GM03348 (cell line): ENCODE measurements around the gene MESP2.
A peak's percentile ranks its signal among the peaks of the same experiment; 100 is the strongest.

Source experiments
- DNase-seq: peaks from one replicate; pipeline ENCODE4 v3.0.0; 2012; ENCODE audit warnings: low spot score

Gene MESP2, protein sequence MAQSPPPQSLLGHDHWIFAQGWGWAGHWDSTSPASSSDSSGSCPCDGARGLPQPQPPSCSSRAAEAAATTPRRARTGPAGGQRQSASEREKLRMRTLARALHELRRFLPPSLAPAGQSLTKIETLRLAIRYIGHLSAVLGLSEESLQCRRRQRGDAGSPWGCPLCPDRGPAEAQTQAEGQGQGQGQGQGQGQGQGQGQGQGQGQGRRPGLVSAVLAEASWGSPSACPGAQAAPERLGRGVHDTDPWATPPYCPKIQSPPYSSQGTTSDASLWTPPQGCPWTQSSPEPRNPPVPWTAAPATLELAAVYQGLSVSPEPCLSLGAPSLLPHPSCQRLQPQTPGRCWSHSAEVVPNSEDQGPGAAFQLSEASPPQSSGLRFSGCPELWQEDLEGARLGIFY

DNA sequence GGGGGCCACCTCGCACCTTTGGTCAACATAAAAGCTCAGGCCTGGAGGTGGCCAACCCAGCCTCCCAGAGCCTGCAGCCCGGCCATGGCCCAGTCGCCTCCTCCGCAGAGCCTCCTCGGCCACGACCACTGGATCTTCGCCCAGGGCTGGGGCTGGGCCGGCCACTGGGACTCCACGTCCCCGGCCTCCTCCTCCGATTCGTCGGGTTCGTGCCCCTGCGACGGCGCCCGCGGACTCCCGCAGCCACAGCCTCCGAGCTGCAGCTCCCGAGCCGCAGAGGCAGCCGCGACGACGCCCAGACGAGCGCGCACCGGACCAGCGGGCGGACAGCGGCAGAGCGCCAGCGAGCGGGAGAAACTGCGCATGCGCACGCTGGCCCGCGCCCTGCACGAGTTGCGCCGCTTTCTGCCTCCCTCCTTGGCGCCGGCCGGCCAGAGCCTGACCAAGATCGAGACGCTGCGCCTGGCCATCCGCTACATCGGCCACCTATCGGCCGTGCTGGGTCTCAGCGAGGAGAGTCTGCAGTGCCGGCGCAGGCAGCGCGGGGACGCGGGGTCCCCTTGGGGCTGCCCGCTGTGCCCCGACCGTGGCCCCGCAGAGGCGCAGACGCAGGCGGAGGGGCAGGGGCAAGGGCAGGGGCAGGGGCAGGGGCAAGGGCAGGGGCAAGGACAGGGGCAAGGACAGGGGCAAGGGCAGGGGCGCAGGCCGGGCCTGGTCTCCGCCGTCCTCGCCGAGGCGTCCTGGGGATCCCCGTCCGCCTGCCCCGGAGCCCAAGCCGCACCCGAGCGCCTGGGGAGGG is at the start of gene MESP2:
MESP2 (plus strand) TSS at position 59 of the 799 bp plus-strand sequence; CDS start at position 85, 26 bp downstream.
- peak; percentile 94 for DNase-seq

DNA sequence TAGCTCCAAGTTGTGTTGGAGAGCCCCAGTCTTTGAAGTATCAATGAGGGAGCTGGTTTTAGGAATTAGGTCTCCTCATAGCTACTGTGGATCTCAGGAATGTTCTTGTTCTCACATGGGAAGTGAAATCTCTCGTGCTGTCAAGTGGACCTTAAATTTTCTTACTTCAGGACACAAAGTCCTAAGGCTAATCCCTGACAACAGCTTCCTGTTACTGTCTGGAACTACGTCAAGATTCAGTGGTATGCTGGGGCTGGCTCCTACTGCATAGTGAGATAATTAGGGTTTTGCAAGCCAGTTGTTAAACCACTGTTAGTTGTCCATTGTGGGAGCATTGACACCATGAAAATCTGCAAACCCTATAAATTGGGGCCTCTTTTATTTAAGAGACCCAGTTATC is 47.9 kb upstream of the MESP2 start:
- no peak for DNase-seq

DNA sequence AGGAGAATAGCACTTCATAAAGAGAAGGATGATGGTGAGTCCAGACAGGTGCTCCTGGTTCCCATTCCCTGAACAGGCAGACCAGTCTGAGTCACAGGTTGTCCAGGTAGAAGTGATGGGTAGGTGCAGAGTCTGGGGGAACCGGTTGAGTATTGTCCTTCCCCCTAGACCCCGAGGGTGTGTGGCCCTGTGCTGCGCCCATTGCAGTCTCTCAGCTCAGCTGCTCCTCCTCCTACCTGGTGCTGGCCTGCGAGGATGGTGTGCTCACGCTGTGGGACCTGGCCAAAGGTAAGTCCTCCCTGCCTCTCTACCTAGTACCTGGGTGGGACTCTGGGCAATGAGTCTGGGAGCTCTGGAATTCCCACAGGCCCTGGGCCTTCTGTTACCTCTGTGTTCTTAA is 44.9 kb upstream of the MESP2 start:
- DNase-seq = no peak

DNA sequence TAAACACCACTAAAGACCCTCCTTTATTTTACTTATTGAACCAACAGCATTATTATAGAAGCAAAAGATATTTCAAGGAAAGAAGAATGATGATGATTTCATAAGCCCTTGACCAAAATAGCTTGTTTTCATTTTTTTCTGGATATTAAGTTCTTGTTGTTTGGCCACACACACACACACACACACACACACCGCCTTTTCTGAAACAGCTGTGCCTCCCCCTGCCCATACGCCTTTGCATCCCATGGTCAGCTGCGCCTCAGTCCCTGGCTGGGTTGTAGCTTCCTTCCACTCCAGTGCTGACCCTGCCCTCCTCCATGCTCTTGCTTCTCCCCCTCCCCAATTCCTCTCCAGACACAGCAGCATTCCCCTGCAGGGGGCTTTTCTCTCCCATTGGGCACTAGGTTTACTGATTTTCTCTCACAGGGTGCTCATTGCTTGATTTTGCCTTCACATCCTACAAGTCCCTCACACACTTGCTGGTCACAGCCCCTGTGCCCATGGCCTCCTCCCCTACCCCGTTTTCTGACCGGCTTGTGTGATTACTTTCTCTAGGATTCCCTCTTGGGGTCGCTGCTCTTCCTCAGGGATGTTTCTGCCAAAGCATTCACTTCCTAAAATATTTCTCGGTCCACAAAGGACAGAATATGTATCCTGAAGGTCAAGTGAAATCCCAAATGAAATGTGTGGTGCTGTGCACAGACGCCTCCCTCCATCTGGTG is 43.5 kb upstream of the MESP2 start:
- DNase-seq = no peak

DNA sequence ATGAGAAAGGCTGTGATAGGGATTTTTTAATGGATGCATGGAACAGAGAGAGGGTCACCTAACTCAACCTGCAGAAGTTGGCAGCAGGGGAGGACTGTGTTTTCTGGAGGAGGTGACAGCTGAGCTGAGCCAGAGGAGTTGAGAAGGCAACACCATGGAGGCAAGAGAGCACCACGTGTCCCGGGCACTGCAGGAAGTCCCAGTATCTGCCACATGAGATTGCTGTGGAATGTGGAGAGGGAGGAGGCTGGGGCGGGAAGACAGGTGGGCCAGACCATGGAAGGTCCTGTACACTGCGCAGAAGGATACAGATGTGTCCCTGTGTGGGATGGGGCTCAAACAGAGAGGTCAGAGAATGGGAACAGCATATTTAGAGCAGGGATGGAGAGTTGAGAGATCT is 40.4 kb upstream of the MESP2 start:
- no peak for DNase-seq

DNA sequence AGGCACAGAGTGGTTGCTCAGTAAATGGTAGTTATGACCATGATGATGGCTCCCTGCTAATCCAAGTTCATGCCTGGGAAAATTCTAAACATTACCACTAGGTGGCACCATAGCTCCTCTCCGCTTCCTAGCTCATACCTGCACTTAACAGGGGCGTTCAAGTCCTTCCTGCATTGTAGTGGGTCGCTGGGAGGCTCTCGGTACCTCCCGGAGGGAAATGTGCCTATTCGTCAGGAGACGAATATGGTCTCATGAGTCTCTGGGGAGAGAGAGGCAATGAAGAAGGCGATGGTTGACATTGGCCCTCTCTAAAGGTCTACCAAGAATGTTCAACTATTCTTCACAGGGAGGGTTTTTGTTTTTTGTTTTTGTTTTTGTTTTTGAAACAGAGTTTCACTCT is 36.0 kb upstream of the MESP2 start:
- DNase-seq = peak; percentile 83

DNA sequence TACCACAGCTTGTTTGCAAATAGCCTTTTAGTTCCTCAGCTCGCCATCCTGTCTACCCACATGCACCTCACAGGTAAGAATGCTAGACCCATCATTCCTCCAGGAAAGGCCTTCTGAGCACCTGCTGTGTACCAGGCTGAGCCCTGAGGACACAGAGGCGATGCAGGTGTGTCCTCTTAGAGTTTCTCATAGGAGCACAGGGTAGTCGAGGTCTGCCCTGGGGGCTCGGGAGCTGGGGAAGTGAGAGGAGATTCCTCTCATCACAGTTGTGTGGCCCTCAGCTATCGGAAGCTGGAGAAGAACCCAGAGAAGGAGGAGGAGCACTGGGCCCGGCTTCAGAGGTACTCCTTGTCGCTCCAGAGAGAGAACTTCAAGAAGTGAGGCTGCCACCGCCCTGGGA is 33.1 kb upstream of the MESP2 start:
- no peak for DNase-seq

DNA sequence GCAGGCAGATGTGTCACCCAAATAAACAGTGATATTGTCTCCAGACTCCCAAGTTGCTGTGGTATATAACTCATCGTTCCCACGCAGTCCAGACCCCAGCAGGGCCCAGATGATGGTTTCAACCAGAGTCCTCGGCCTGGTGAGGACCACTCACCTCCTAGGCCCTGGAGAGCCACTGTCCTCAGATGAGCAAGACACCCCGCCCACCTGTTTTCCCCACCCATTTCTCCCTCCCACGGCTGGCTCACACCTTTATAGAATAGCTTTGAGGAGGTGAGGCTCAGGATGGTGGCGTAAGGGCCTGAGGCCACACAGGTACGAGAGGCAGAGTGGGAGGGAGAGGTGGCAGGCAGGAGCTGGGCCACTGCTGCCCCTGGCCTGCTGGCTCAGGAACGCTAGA is 32.5 kb upstream of the MESP2 start:
- DNase-seq = no peak

DNA sequence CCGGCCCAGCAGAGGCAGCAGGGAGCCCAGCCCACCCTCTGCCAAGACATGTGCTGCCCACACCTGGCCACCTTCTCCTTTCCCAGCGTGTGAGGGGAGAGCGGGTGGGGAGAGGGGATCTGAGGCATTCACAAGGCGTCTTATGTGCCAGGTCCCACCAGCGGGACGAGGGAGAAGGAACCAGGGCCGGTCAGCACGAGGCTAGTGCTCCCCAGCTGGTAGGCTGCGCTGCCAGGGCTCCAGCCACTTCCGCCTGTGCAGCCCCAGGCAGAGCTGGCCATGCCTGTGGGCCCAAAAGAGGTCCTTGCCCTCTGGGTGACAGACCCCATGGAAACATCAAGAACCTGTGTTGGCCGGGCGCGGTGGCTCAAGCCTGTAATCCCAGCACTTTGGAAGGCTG is 31.0 kb upstream of the MESP2 start:
- DNase-seq = no peak

DNA sequence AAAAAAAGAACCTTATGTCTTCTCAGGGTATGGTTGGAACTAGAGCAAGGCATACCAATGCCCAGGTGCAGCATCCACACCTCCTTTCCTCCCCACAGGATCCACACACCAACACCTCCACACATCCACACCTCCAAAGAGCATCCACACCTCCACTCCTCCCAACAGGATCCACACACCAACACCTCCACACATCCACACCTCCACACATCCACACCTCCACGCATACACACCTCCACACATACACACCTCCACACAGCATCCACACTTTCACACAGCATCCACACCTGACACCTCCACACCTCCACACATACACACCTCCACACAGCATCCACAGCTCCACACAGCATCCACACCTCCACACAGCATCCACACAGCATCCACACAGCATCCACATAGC is 30.4 kb upstream of the MESP2 start:
- DNase-seq = no peak

DNA sequence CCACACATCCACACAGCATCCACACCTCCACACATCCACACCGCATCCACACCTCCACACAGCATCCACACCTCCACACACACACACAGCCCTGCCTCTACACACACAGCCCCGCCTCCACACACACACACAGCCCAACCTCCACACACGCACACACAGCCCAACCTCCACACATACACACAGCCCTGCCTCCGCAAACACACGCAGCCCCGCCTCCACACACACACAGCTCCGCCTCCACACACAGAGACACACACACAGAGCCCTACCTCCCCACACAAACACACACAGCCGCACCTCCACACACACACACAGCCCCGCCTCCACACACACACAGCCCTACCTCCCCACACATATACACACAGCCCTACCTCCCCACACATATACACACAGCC is 29.7 kb upstream of the MESP2 start:
- DNase-seq = no peak

DNA sequence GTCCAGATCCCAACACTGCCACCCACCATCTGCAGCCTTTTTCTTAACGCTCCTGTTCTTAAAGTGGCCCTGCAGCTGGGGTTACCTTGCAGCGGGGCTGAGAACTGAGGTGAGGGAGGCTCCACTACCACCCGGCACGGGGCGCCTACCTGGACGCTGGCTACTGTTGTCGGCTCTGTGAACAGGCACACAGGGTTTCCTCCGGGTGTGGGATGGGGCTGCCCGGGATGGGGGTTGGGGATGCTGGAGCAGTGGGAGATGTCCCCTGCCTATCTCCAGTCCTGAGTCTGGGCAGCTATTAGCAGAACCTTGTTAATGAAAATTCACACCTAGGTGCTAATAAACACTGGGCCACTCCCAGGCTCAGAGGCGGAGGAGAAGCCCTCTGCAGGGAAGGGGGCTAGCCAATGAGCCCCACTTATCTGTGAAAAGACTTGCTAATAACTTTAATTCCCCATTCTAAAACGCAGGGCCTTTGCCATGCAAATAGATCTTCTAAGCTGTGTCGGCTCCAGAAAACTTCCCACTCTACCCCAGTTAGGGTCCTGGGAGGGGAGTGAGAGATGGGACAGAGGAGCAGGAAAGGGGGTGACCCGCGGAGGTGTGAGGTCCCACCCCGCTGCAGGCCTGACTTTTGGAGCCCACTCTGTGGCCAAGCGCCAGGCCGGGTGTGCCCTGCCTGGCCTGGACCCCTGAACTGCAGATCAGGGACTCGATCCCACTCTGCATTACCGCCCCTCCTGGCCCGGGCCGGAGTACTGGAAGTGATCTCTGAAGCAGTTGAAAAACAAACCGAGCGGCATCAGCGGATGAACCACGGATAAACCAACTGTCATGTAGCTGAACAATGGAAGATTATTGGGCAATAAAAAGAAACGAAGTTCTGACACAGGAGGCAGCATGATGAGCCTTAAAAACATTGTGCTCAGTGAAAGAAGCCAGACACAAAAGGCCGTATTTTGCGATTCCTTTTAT is 28.1 kb upstream of the MESP2 start:
- no peak for DNase-seq

DNA sequence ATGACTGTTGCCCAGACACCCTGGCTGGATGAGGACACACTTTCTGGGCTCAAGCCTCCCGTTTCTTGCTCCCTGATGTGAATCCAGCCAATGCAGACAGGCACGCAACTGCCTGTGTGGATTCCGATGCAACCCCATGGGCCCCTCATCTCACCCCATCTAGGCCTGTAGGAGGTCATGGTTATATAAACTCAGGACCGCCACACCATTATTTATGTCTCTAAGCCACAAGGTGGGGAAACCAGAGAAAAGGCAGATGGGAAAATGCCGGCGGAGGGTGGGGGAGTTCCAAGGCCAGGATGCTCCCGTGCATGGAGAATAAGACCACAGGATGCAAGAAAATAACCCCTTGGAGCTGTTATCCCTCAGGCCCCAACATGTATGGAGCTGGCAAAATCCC is 27.1 kb upstream of the MESP2 start:
- no peak for DNase-seq

DNA sequence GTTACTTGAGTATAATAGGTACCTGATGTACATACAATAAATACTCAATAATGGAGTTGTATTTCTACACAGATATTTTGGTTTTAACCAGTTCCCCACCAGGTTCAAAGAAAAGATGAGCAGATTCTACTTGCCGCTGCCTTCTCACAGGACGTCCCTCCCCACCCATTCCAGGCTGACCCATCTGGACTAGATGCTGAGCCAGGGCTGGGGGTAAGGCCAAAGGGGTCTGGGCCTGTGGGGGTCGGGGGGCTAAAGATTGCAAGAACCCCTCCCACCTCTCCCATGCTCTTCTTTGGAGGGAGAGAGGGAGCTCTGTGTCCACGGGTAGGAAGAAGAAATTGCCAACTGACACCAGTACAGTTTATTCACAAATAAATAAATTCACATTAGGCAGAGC is 26.6 kb upstream of the MESP2 start:
- no peak for DNase-seq

DNA sequence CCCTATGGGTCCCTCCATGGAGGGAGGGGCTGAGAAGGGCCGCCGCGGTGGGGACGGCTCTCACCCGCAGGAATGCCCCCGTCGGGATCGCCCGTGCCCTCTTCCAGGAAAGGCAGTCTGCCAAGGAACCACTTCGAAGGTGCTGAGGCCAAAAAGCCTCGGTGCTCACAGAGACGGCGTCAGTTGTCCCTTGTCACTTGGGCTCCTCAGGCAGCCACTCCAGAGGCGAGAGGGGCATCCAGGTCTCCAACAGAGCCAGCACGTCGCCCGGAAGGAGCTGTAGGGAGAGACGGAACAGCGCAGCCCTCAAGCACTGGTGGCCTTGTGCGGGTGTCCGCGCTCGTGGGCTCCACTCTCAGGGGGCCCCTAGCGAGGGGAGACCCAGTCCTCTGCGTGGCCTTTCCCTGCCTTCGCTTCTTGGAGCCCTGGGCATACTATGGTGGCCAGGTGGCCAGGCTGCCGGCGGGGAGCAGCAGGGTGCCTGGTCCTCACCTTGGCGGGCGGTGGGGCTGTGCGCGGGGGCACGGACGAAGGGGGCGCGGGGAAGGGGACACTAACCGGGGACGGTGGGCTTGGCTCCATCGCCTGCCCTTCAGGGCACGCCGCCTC is 26.1 kb upstream of the MESP2 start:
- DNase-seq = no peak

DNA sequence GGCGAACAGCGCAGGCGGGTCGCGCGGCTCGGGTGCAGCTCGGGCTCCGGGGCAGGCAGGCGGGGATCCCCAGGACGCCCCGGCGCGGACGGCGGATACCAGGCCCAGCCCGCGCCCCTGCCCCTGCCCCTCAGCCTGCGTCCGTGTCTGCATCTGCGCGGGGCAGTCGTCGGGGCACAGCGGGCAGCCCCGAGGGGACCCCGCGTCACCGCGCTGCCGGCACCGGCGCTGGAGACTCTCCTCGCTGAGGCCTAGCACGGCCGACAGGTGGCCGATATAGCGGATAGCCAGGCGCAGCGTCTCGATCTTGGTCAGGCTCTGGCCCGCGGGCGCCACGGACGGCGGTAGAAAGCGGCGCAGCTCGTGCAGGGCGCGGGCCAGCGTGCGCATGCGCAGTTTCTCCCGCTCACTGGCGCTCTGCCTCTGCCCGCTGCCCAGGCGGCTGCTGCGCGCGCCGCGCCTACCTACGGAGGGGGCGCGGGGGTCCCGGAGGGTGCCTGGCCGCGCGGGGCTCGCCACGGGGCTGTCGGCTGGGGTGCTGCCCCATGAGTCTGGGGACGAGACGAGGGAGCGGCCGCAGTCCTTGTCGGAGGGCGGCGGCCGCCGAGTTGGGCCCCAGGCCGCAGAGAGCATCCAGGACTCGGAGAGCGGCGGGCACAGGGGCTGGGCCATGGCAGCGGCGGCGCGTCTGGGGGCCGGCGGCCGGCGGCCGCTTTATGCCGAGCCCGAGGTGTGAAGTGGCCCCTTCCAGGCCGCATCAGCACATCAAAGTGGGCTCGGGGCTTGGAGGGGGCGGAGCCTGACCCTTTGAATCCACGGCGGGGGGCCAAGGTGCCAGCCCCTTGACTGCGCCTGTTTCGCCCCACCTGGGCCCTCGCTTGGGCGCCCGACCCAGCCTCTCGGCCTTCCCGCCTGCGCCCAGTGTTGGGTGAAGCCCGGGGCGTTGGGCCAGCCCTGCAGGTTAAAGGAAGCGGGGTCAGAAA is 25.3 kb upstream of the MESP2 start, which contains the start of gene MESP1:
MESP1 (minus strand) TSS at position 690 of the 983 bp plus-strand sequence; CDS start at position 672, 18 bp downstream.
- DNase-seq = peak; percentile 98

DNA sequence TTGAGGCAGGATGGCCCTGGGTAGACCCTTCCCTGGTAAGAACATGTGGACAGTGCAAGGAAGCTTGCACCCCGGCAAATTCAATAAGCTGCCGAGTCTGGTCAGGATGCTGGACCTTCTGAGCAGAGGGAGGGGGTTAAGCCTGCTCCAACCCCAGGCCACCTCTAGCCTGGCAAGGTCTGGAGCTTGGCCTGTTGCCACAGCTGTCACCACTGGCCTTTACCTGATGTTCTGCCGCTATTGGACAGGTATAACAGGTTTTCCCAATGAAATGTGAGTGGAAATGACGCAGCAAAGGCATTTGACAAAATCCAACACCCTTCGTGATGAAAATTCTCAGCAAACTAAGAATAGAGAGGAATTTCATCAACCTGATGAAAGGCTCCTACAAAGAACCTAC is 24.4 kb upstream of the MESP2 start:
- DNase-seq = no peak

DNA sequence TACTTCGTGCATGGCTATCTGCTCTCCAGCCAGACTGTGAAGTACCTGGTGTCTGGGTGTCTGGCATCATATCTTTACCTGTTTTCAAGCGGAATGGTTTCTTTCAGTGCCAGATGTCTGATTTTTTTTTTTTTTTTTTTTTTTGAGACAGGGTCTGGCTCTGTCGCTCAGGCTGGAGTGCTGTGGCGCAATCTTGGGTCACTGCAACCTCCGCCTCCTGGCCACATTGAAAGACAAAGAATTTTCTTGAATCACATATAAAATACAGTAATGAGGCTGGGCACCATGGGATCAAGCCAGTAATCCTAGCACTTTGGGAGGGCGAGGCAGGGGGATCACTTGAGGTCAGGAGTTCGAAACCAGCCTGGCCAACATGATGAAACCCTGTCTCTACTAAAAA is 22.3 kb upstream of the MESP2 start:
- DNase-seq = no peak

DNA sequence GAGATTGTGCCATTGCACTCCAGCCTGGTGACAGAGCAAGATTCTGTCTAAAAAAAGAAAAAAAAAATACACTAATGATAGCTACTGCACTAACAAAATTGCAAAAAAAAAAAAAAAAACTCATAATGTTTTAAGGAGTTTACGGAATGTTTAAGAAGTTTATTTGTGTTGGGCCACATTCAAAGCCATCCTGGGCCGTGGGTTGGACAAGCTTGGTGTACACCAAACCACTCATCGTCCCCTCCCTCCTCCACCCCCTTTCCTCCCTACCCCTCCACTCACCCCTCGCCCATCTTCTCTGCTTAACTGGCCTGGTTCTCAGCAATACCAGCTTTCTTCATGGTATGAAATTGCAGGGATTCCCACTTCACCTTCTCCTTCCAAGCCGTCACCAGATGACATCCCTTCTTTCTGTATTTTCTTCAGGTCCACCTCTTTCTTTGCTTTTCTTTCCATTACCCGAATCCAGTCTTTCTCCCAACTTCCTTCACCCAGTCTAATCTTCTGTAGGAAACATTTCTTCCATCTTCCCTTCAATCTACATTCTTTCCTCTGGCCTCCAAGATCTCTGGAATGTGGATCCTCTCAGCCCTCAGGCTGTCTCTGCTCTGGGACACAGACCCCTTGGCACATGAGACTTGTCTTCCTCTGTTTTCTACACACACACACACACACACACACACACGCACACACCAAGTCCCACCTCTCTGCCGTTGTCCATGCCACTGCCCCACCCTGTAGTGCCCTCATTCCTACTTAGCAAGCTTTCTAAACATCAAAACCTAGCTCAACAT is 21.6 kb upstream of the MESP2 start:
- no peak for DNase-seq
